Nephron progenitor cell (in vitro differentiated cells): ENCODE results near the gene MACF1.

ENCODE experiments used
- DNase-seq: peaks from one replicate; pipeline ENCODE4 v3.0.0; 2021
- H3K27ac Mint-ChIP-seq: 2 replicates; pipeline ENCODE4 v1.8.0; 2021; ENCODE audit warnings: mild to moderate bottlenecking, moderate library complexity, mixed read lengths
- H3K27me3 Mint-ChIP-seq: 2 replicates; pipeline ENCODE4 v1.8.0; 2021; ENCODE audit warnings: mild to moderate bottlenecking, low read depth, mixed read lengths; ENCODE audit not compliant: poor library complexity
- H3K36me3 Mint-ChIP-seq: 2 replicates; pipeline ENCODE4 v1.8.0; 2021; ENCODE audit warnings: low read depth, mixed read lengths
- H3K4me1 Mint-ChIP-seq: 2 replicates; pipeline ENCODE4 v1.8.0; 2021; ENCODE audit warnings: mixed read lengths
- H3K4me3 Mint-ChIP-seq: 2 replicates; pipeline ENCODE4 v1.8.0; 2021; ENCODE audit warnings: mild to moderate bottlenecking, moderate library complexity, mixed read lengths
- H3K9me3 Mint-ChIP-seq: 2 replicates; pipeline ENCODE4 v1.8.0; 2021; ENCODE audit warnings: mild to moderate bottlenecking, moderate library complexity, mixed read lengths
- TF ChIP-seq, protein P1 (sequence below): fragments of 200-600 bp; sonication (generic); IDR thresholded peaks from 2 replicates; pipeline ENCODE4 v1.5.0; 2021; ENCODE audit warnings: antibody characterized with exemption

MACF1 gene

DNA sequence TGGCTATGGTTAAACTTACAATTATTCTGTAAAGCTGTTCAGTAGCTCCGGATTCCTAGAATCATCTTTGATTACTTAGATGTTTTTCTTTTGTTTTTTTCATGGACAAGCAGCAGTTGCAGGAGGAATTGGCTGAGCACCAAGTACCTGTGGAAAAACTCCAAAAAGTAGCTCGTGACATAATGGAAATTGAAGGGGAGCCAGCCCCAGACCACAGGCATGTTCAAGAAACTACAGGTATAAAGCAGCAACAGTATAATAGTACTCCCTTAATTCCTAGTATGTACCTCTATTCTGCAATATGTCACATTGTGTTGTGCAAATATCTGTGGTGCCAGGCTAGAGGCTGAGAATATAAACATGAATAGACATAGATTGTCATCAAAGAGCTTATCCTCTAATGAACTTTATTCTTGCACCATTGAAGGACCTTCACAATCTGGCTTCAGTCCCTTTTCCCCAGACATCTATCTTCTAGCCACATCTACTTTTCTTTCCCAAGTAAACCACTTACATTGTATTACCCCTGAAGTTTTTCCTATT is 154.6 kb downstream of the MACF1 start:
- Mint-ChIP-seq H3K36me3 (peaks cover 68% of the 10 kb centered on the region), H3K4me1 (no peaks in the 10 kb centered on the region), H3K27me3 (no peaks in the 10 kb centered on the region), H3K27ac (no peak overlapping the region), H3K9me3 (no peaks in the 10 kb centered on the region), H3K4me3 (no peak overlapping the region)
- TF ChIP-seq, protein P1, sequence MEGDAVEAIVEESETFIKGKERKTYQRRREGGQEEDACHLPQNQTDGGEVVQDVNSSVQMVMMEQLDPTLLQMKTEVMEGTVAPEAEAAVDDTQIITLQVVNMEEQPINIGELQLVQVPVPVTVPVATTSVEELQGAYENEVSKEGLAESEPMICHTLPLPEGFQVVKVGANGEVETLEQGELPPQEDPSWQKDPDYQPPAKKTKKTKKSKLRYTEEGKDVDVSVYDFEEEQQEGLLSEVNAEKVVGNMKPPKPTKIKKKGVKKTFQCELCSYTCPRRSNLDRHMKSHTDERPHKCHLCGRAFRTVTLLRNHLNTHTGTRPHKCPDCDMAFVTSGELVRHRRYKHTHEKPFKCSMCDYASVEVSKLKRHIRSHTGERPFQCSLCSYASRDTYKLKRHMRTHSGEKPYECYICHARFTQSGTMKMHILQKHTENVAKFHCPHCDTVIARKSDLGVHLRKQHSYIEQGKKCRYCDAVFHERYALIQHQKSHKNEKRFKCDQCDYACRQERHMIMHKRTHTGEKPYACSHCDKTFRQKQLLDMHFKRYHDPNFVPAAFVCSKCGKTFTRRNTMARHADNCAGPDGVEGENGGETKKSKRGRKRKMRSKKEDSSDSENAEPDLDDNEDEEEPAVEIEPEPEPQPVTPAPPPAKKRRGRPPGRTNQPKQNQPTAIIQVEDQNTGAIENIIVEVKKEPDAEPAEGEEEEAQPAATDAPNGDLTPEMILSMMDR, result no peak
- no peak for DNase-seq

DNA sequence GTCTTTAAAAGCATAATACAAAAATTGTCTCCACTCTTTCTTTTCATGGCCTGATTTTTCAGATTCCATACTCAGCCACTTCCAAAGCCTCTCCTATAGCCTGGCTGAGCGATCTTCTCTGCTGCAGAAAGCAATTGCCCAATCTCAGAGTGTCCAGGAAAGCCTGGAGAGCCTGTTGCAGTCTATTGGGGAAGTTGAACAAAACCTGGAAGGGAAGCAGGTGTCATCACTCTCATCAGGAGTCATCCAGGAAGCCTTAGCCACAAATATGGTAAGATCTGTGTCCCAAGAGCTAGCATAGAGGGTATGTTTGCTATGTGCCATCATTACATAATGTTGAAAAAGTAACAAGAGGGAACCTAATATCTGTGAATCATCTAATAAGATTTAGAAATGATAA is 156.2 kb downstream of the MACF1 start:
- H3K27me3 Mint-ChIP-seq, result no peaks in the 10 kb centered on the region
- DNase-seq, result no peak
- H3K4me3 Mint-ChIP-seq, result no peak overlapping the region
- no peaks in the 10 kb centered on the region for H3K4me1 Mint-ChIP-seq
- H3K9me3 Mint-ChIP-seq, result no peaks in the 10 kb centered on the region
- peaks cover 71% of the 10 kb centered on the region for H3K36me3 Mint-ChIP-seq
- TF ChIP-seq, protein P1, result no peak
- peak overlapping the region; percentile 3 for H3K27ac Mint-ChIP-seq

DNA sequence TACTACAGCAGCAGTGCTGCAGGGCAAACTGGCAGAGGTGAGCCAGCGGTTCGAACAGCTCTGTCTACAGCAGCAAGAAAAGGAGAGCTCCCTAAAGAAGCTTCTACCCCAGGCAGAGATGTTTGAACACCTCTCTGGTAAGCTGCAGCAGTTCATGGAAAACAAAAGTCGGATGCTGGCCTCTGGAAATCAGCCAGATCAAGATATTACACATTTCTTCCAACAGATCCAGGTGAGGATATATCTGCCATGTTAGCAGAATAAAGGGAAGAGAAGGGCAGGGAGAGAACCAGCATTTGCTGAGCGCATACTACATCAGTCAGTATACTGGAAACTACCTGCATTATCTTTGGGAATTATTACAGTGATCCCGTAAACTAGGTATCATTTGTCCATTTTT is 157.0 kb downstream of the MACF1 start:
- TF ChIP-seq, protein P1, result no peak
- no peak for DNase-seq
- Mint-ChIP-seq H3K4me1 (no peaks in the 10 kb centered on the region), H3K36me3 (peaks cover 73% of the 10 kb centered on the region), H3K27me3 (no peaks in the 10 kb centered on the region), H3K9me3 (no peaks in the 10 kb centered on the region), H3K4me3 (no peak overlapping the region), H3K27ac (peak overlapping the region; percentile 3)

DNA sequence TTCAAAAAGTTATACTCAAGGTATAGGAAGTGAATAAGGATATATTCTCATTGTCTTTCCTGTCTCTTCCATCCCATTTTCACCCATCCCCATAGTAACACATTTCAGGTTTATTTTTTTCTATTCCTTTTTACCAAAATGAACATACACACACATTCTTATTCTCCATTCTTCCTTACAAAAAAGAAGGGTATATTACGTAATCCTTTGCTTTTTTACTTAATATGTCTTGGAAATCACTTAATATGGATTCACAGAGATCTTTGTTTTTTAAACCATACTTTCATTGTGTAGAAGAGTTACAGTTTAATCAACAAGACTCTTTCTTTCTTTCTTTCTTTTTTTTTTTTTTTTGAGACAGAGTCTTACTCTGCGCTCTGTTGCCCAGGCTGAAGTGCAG is 158.8 kb downstream of the MACF1 start:
- H3K4me3 Mint-ChIP-seq, result no peak overlapping the region
- H3K27me3 Mint-ChIP-seq, result no peaks in the 10 kb centered on the region
- H3K27ac Mint-ChIP-seq, result peak overlapping the region; percentile 3
- peaks cover 63% of the 10 kb centered on the region for H3K36me3 Mint-ChIP-seq
- no peaks in the 10 kb centered on the region for H3K9me3 Mint-ChIP-seq
- H3K4me1 Mint-ChIP-seq, result no peaks in the 10 kb centered on the region
- no peak for DNase-seq
- TF ChIP-seq, protein P1, result no peak

DNA sequence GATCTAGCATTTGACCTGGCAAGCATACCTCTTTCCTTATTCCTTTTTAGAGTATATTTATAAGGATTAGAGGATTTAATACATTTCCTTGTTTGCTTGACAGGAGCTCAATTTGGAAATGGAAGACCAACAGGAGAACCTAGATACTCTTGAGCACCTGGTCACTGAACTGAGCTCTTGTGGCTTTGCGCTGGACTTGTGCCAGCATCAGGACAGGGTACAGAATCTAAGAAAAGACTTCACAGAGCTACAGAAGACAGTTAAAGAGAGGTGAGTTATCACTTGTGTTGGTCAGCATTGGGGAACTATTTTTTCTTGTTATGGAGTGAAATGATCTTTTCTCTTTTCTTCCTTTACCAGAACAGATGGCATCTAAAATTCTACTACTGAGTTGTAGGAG is 163.6 kb downstream of the MACF1 start:
- TF ChIP-seq, protein P1, result no peak
- Mint-ChIP-seq H3K27me3 (no peaks in the 10 kb centered on the region), H3K27ac (peak overlapping the region; percentile 95), H3K36me3 (peaks cover 65% of the 10 kb centered on the region), H3K9me3 (no peaks in the 10 kb centered on the region), H3K4me1 (no peaks in the 10 kb centered on the region), H3K4me3 (no peak overlapping the region)
- DNase-seq, result no peak

DNA sequence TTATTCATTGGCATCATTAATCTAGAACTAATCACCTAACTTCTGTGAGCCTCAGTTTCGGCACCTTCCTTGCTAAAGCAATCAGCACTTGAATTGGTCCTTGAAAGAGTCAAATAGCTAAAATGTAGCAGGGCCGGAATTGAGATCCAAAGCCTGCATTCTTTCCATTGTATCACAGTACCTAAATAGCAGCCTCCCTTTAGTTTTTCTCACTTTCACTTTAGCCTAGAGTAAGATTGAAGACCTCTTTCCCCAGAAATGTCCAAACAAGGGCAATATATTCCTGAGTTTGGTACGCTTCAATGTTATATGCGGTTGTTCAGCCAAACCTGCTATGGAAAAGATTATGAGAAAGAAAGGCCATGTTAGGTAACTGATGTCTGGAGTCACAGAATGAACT is 165.1 kb downstream of the MACF1 start:
- no peak overlapping the region for H3K27ac Mint-ChIP-seq
- H3K27me3 Mint-ChIP-seq, result no peaks in the 10 kb centered on the region
- no peaks in the 10 kb centered on the region for H3K9me3 Mint-ChIP-seq
- H3K4me1 Mint-ChIP-seq, result no peaks in the 10 kb centered on the region
- no peak overlapping the region for H3K4me3 Mint-ChIP-seq
- DNase-seq, result no peak
- peaks cover 57% of the 10 kb centered on the region for H3K36me3 Mint-ChIP-seq
- TF ChIP-seq, protein P1, result no peak
